Kidney epithelial cell (primary cell): Measurements from ENCODE around the gene UCP3. TPM values are rescaled to one million over a fixed set of nuclear protein-coding genes. Genes with fewer than 3 reads are reported as not detected.
"Not testable (repeated sequence)": the region's sequence is repeated elsewhere in the genome, so short reads cannot be mapped to it uniquely, and the experiment has no call there.

Experiments used
- DNase-seq: peaks from one replicate; pipeline ENCODE4 v3.0.0-alpha.2; 2010; ENCODE audit warnings: low read depth
- H3K27me3 ChIP-seq: 2 replicates; pipeline ENCODE4 v1.6.0; 2011; ENCODE audit warnings: low read length; ENCODE audit not compliant: control insufficient read depth, insufficient read depth
- H3K36me3 ChIP-seq: 2 replicates; pipeline ENCODE4 v1.5.1; 2011; ENCODE audit warnings: low read length; ENCODE audit not compliant: control insufficient read depth, insufficient read depth
- H3K4me3 ChIP-seq: 2 replicates; pipeline ENCODE4 v1.5.1; 2011; ENCODE audit warnings: low read depth, mild to moderate bottlenecking, control low read depth, low read length
- total RNA-seq: library from RNA; depleted of rRNA; stranded (reverse); fragments of >200 nt; gene quantifications from 2 replicates; pipeline ENCODE4 v1.2.3, GENCODE V29; 2015
- TF ChIP-seq, protein P1 (sequence below): IDR thresholded peaks from 2 replicates; pipeline ENCODE4 v1.5.1; 2011; ENCODE audit warnings: mild to moderate bottlenecking, moderate library complexity, low read length, control low read depth, inconsistent platforms; ENCODE audit not compliant: insufficient read depth, poor library complexity, severe bottlenecking

The UCP3 gene
- total RNA-seq, 1 donor from 2014 or later, result 0.84 TPM

DNA sequence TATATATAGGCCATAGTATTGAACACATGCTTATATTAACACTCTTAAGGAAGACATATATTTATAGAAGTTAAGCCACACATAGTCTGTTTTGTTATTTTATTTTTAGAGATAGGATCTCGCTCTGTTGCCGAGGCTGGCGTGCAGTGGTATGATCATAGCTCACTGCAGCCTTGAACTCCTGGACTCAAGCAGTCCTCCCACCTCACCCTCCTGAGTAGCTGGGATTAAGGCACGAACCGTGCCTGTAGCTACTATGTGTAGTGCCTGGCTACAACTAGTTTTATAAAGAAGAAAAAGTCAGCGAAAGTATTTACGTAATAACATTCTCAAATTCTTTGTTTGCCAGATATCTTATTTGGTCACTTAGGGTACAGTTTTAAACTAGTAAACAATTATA is 20.7 kb downstream of the UCP3 start:
- Histone ChIP-seq H3K36me3 (no peaks in the 10 kb centered on the region), H3K4me3 (no peak overlapping the region), H3K27me3 (no peaks in the 10 kb centered on the region)
- no peak for DNase-seq
- TF ChIP-seq, protein P1, sequence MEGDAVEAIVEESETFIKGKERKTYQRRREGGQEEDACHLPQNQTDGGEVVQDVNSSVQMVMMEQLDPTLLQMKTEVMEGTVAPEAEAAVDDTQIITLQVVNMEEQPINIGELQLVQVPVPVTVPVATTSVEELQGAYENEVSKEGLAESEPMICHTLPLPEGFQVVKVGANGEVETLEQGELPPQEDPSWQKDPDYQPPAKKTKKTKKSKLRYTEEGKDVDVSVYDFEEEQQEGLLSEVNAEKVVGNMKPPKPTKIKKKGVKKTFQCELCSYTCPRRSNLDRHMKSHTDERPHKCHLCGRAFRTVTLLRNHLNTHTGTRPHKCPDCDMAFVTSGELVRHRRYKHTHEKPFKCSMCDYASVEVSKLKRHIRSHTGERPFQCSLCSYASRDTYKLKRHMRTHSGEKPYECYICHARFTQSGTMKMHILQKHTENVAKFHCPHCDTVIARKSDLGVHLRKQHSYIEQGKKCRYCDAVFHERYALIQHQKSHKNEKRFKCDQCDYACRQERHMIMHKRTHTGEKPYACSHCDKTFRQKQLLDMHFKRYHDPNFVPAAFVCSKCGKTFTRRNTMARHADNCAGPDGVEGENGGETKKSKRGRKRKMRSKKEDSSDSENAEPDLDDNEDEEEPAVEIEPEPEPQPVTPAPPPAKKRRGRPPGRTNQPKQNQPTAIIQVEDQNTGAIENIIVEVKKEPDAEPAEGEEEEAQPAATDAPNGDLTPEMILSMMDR, result no peak

GRCh38 chr11:73985661-73986060 is 23.2 kb downstream of the UCP3 start:
- H3K27me3 ChIP-seq, DNase-seq, H3K4me3 ChIP-seq, H3K36me3 ChIP-seq: not testable (repeated sequence)

DNA sequence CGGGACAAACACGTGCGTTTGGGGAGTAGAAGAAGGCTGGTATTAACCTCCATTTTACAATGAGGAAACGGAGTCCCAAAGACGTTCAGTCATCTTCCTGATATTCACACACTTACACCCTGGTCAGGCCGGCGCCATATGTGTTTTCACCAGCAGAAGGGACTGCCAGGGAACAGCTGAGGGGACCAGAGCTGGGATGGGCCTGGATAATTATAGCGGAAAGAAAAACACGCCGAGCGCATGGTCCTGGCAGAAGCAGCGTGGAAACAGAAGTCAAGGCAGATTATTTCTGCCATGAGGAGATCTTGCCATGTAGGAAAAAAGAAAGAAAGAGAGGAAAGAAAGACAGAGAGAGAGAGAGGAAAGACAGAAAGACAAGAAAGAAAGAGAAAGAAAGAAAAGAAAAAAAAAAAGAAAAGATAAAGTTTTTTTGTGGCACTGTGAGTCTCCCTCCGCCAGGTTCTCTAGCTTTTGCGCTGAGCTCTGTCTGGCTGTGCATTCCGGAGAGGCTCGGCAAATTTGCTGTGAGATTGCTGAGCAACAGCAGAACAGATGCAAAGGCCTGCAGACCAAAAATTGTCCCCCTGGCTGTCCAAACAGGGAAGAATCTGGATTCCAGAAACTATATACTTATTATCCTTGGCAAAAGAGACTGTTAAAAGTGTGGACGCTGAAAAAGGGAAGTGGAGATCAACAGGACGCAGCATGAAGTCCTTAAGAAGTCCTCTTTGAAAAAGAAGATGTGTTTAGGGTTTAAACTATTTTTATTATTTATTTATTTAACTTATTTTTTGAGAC is 24.9 kb downstream of the UCP3 start:
- Histone ChIP-seq H3K36me3 (no peaks in the 10 kb centered on the region), H3K4me3 (peak overlapping the region; percentile 68), H3K27me3 (no peaks in the 10 kb centered on the region)
- DNase-seq, result no peak
- TF ChIP-seq, protein P1, result no peak

DNA sequence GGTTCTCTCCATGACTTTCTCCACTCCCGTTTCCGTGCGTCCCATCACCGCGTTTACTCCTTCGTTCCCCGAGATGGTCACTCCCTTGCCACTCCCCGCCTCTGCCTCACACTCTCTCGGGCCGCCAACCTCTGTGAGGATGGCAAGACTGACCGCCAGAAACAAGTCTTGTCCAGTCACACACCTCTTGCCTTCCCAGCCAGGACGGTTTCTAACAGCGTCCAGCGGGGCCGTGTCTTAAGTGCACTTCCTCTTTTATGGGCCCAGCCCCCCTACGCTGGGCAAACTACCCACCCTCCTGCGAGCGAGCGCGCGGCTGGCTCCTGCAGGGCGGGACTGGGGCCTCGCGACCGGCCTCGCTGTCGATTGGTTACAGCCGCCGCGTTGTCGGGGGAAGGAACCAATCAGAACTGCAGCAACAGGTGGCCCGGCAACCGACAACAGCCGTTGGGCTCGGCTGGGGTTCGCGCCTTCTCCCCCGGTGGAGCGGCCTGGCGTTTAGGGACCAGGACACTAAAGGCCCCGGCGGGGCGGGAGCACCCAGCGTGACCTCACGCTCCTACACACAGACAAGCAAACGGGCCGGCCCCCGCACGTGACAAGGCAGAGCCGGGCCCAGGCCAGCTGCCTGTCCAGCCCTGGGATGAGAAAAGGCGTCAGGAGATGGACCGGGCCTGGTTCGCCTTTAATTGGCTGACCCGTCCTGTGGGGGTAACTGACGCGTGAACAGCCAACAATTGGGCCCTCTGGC is 25.7 kb downstream of the UCP3 start:
- H3K4me3 ChIP-seq, result peak overlapping the region; percentile 68
- TF ChIP-seq, protein P1, result no peak
- no peaks in the 10 kb centered on the region for H3K27me3 ChIP-seq
- peaks cover under 1% of the 10 kb centered on the region for H3K36me3 ChIP-seq
- DNase-seq, result peak; percentile 78

DNA sequence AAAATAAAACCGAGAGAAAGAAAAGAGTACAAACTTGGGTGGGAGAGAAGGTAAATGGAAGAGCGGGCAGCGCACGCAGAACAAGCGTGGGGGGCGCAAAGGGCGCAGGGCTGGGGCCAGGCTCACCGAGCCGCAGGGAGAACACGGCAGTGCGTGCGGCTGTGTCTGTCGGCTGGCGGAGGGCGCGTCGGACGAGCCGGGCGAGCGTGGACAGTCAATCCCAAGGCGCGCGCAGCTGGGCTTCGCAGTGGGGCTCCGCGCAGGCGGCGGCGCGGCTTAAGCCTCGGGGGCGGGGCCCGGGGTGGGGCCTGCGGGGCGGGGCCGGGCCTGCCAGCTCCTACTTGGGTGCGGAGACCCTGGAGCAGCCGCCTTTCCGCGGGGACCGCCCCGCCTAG is 26.3 kb downstream of the UCP3 start, which contains the start of gene UCP2:
TSS of gene UCP2 (minus strand) at position 249 of the 395 bp plus-strand sequence. CDS start 4,465 bp downstream, outside the sequence.
- Histone ChIP-seq H3K27me3 (no peaks in the 10 kb centered on the region), H3K4me3 (peak within 1 kb of the TSS; percentile 68), H3K36me3 (peaks cover 4% of the 10 kb centered on the region)
- no peak for DNase-seq
- TF ChIP-seq, protein P1, result no peak

DNA sequence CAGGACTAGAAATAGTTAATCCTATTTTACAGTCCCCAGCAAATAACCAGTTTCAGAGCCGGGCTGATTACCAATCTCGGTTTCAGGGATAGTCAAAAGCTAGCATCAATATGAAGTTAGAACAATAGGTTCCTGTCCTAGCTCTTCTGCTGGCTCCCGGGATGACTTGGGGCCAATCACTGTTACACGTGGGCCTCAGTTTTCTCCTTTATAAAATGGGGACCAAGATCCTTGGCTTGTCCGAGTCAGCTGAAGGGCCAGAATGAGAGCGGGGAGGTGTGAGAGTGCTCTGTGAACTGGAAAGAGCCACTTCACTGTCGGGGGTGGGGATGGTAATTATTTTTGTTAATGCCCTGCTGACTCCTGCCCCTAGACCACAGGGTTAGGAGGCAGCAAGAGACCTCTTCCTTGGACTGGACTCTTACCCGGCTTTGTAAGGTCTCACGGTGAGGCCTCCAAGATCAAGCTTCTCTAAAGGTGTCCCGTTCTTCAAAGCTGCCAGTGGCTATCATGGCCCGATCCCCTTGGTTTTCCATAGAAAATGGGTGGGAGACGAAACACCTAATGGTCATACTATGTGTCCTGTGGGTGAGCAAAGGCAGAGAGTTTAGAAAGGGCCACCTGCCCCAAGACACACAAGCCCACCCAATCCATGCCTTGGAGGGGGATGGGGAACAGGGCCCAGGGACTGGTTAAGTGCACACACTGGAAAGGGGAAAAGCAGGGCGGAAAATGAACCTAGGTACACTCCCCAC is 27.7 kb downstream of the UCP3 start:
- peak overlapping the region; percentile 68 for H3K4me3 ChIP-seq
- peaks cover 9% of the 10 kb centered on the region for H3K36me3 ChIP-seq
- DNase-seq, result no peak

More for the DNA sequence above, 27.7 kb downstream of the UCP3 start:
- TF ChIP-seq, protein P1, result no peak
- H3K27me3 ChIP-seq, result no peaks in the 10 kb centered on the region
